ENCODE data around the gene MAPK1. TPM values are rescaled to one million over a fixed set of nuclear protein-coding genes. Genes with fewer than 3 reads are reported as not detected.

The MAPK1 gene
- total RNA-seq, 3 donors from 2014 or later = 126 to 131 (median 127) TPM

DNA sequence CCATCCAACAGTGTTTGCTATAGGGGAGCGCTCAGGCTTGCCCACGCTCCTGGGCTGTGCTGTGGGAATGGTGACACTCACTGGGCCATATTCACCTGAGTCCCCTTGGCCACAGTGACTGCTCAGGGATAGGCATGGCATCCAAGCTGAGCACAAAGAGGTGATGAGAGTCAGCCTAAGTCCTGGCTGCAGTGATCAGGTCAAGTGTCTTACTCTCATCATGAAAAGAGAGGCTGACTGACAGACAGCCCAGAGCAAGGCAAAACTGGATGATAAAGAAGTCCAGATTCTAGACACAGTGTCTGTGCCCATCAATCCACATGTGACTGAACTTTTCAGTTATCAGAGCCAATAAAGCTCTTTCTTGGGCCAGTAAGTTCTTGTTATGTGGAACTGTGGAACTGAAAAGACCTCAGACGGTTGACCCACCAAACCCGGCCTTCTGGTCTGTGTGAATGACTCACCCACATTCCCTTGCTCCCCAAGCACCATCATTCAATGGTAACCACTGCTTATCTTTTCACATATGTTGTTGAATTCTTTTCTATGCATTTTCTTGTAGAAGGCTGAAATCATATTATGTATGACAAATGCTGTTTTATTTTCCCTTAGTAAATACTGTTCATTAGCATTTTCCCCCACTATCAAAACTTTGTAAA lies 88.6 kb downstream of the MAPK1 start:
- Histone ChIP-seq H3K4me3 (no peak overlapping the region), H3K4me1 (ENCODE audit: low read depth) (no peaks in the 10 kb centered on the region), H3K9me3 (no peaks in the 10 kb centered on the region), H3K36me3 (ENCODE audit: low read depth) (no peaks in the 10 kb centered on the region)
- intact Hi-C loops (cut with DNase I, micrococcal nuclease) = no loop called here
- ATAC-seq (no peak), DNase-seq (no peak)
- TF ChIP-seq, protein P1, sequence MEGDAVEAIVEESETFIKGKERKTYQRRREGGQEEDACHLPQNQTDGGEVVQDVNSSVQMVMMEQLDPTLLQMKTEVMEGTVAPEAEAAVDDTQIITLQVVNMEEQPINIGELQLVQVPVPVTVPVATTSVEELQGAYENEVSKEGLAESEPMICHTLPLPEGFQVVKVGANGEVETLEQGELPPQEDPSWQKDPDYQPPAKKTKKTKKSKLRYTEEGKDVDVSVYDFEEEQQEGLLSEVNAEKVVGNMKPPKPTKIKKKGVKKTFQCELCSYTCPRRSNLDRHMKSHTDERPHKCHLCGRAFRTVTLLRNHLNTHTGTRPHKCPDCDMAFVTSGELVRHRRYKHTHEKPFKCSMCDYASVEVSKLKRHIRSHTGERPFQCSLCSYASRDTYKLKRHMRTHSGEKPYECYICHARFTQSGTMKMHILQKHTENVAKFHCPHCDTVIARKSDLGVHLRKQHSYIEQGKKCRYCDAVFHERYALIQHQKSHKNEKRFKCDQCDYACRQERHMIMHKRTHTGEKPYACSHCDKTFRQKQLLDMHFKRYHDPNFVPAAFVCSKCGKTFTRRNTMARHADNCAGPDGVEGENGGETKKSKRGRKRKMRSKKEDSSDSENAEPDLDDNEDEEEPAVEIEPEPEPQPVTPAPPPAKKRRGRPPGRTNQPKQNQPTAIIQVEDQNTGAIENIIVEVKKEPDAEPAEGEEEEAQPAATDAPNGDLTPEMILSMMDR (IDR thresholded peaks at IDR 0.05) = no peak

DNA sequence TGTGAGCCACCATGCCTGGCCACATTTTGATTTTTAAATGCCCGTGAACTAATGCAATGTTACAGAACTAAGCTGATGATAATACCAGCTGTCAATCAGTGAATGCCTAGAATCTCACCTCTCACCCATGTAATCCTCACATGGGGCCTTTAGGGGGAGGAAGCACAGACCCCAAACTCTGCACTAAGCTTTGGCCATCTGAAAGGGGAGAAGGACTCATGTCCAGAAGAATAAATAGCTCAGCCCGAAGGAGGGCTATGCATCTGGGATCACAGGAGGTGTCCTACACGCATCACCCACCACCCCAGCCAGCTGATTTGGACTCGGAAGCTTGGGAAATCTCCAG lies 95.8 kb downstream of the MAPK1 start:
- intact Hi-C loops (cut with DNase I, micrococcal nuclease) = no loop called here
- no peak for ATAC-seq
- no peak overlapping the region for H3K4me3 ChIP-seq
- DNase-seq = no peak
- TF ChIP-seq, protein P1 (IDR thresholded peaks at IDR 0.05) = no peak
- H3K9me3 ChIP-seq = no peaks in the 10 kb centered on the region
- peaks cover 8% of the 10 kb centered on the region for H3K36me3 ChIP-seq (ENCODE audit: low read depth)
- no peaks in the 10 kb centered on the region for H3K4me1 ChIP-seq (ENCODE audit: low read depth)

DNA sequence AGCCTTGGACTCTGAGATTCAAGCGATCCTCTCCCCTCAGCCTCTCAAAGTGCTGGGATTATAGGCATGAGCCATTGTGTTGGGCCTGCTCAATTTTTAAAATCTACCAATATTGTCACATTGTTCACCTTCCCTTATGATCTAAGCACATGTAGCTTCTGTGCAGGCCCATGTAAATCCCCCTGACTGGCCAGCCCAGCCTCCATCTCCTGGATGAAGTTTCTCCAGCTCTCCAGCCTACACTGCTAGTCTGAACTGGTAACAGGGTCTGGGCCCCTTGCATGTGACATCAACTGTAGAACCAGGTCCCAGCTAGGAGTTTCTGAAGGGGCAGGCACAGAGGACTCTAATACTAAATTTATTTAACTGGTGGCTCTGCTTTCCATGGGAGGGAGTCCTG lies 99.0 kb downstream of the MAPK1 start:
- TF ChIP-seq, protein P1 (IDR thresholded peaks at IDR 0.05) = no peak
- H3K9me3 ChIP-seq = no peaks in the 10 kb centered on the region

DNA sequence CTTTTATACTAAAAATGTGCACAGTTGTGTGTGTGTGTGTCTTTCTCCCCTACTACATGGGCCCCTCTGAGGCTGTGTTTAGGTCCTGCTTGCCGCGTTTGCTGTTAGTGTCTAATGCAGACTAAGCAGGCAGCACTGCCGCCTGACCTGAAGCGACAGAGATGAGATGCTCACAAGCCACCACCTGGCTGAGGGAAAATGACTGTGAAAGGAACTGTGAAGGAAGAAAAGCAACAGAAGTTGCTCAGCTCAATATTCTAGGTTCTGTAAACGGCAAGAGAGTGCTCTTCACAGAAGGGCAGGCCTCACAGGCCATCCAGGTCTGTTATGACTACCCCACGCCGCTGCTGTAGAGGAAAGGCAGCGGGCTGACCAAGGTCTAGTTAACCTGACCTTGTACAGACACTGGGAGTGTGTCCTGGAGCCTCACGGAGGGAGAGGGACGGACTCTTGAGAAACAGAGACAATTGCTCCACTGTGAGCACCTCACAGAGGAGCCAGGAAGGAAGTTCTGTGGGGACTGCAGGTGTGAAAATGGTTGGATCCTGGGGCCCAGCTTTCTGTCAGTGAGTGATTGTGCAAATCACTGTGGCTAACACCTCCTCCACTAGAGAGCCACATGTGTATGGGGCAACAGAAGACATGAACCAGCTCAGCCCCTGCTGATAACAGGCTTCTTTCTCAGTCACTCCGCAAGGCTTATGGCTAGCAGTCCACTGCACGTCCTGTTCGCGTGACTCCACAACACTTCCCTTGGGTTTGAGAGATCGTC lies 100.6 kb downstream of the MAPK1 start:
- DNase-seq = peak in 1 of 3 donors; percentile 43
- H3K9me3 ChIP-seq = no peaks in the 10 kb centered on the region
- TF ChIP-seq, protein P1 (IDR thresholded peaks at IDR 0.05) = no peak
- peak; percentile 75 for ATAC-seq
- H3K4me1 ChIP-seq (ENCODE audit: low read depth) = no peaks in the 10 kb centered on the region
- H3K4me3 ChIP-seq = no peak overlapping the region
- peaks cover 8% of the 10 kb centered on the region for H3K36me3 ChIP-seq (ENCODE audit: low read depth)
- intact Hi-C loops (cut with DNase I, micrococcal nuclease) = no loop called here

More for the DNA sequence above, 99.0 kb downstream of the MAPK1 start:
- intact Hi-C loops (cut with DNase I, micrococcal nuclease) = no loop called here
- ATAC-seq = no peak
- H3K4me1 ChIP-seq (ENCODE audit: low read depth) = no peaks in the 10 kb centered on the region
- no peak for DNase-seq
- peaks cover 8% of the 10 kb centered on the region for H3K36me3 ChIP-seq (ENCODE audit: low read depth)
- H3K4me3 ChIP-seq = no peak overlapping the region

DNA sequence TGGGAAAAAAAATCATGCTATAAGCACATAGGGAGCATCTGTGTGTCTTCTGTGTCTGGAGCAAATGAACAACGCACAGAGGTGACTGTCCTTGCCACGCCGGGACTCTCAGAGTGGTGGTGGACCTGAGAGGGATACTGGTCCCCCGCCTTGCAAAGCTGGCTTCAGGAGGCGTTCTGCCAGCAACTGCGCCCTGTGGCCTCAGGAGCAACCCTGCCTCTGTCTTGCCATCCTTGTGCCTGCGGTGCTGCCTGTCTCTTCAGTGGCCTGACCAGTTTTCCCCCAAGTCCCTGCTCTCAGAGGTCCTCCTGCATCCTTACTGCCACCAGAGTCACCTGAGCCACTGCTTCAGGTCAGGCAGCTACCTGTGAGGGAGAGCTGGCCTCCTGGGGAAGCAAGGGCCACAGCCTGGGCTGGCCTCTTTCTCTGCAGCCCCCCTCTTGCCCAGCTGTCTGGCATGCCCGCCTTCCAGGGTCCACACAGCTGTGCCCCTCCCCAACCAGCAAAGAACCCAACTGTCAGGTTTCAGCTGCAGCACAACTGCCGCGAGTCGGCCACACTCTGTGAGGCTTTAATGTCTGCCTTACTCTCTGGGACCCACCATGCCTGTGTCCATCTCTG lies 101.4 kb downstream of the MAPK1 start:
- TF ChIP-seq, protein P1 (IDR thresholded peaks at IDR 0.05) = no peak
- no peak for DNase-seq
- H3K9me3 ChIP-seq = no peaks in the 10 kb centered on the region
- H3K4me1 ChIP-seq (ENCODE audit: low read depth) = no peaks in the 10 kb centered on the region
- no peak overlapping the region for H3K4me3 ChIP-seq
- intact Hi-C loops (cut with DNase I, micrococcal nuclease) = no loop called here
- ATAC-seq = no peak
- peaks cover 8% of the 10 kb centered on the region for H3K36me3 ChIP-seq (ENCODE audit: low read depth)
